Peyer's patch (tissue), 4 donors: ENCODE results near the gene KLF16.

Experiments used
- POLR2A ChIP-seq, 2 donors: fragments of 450-650 bp; IDR thresholded peaks; one replicate each; pipeline ENCODE4 v1.5.1; 2017; ENCODE audit warnings: antibody characterized with exemption in 2 of 2, mild to moderate bottlenecking in 2 of 2, moderate library complexity in 2 of 2
- TF ChIP-seq, protein P1 (sequence below), 6 experiments: fragments of 450-650 bp in 4 of 6; fragments of 200-600 bp in 2 of 6; sonication (generic) in 1 of 6; IDR thresholded peaks; one replicate each; pipeline ENCODE4 v1.5.1; 2017 to 2019; ENCODE audit warnings: antibody characterized with exemption in 6 of 6, mild to moderate bottlenecking in 3 of 6, moderate library complexity in 1 of 6

DNA sequence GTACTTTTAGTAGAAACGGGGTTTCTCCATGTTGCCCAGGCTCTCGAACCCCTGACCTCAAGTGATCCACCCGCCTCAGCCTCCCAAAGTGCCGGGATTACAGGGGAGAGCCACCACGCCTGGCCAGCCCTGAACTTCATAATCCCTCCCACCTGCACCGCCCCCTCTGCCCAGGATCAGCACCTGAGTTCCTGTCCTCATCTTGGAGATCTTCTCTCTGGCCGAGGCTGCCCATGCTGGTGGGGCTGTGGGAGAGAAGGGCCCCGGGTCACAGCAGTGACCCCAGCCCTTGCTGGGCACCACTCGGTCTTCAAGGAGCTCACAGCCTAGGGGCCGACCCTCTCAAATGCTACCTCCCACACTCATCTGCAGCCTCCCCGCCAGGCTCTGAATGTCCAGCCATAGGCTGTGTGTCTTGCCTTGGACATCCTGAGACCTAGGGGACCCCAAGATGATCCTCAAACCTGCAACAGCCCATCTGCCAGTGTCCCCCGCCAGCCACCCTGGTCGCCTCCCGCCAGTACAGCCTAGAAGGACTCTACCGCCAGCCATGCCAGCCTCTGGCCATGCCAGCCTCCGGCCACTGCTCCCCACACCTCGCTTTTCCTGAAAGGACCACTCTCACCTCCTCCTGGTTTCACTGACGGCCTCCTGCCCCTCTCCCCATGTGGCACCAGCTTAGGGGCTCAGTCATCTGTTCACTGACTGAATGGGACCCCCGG is 52.8 kb downstream of the KLF16 start:
- TF ChIP-seq, protein P1, sequence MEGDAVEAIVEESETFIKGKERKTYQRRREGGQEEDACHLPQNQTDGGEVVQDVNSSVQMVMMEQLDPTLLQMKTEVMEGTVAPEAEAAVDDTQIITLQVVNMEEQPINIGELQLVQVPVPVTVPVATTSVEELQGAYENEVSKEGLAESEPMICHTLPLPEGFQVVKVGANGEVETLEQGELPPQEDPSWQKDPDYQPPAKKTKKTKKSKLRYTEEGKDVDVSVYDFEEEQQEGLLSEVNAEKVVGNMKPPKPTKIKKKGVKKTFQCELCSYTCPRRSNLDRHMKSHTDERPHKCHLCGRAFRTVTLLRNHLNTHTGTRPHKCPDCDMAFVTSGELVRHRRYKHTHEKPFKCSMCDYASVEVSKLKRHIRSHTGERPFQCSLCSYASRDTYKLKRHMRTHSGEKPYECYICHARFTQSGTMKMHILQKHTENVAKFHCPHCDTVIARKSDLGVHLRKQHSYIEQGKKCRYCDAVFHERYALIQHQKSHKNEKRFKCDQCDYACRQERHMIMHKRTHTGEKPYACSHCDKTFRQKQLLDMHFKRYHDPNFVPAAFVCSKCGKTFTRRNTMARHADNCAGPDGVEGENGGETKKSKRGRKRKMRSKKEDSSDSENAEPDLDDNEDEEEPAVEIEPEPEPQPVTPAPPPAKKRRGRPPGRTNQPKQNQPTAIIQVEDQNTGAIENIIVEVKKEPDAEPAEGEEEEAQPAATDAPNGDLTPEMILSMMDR (IDR thresholded peaks at IDR 0.05), result no peak
- no peak for TF ChIP-seq POLR2A (IDR thresholded peaks at IDR 0.05)
